IPS-20b (cell line): ENCODE measurements around the gene ADGRL1.
"Not testable (repeated sequence)": the region's sequence is repeated elsewhere in the genome, so short reads cannot be mapped to it uniquely, and the experiment has no call there.

Experiments
- H3K27ac ChIP-seq: one replicate; pipeline ENCODE4 v1.5.1; 2013; ENCODE audit warnings: low read length
- H3K27me3 ChIP-seq: 2 replicates; pipeline ENCODE4 v1.6.1; 2013; ENCODE audit warnings: mild to moderate bottlenecking, low read length, inconsistent platforms; ENCODE audit not compliant: insufficient read depth
- H3K36me3 ChIP-seq: 2 replicates; pipeline ENCODE4 v1.6.1; 2013; ENCODE audit warnings: low read depth, mild to moderate bottlenecking, inconsistent platforms, low read length, moderate library complexity; ENCODE audit not compliant: insufficient read depth
- H3K4me1 ChIP-seq: 2 replicates; pipeline ENCODE4 v1.6.1; 2013; ENCODE audit warnings: mild to moderate bottlenecking, control low read depth, inconsistent platforms, low read length, moderate library complexity; ENCODE audit not compliant: insufficient read depth
- H3K4me3 ChIP-seq: 2 replicates; pipeline ENCODE4 v1.5.1; 2013; ENCODE audit warnings: mild to moderate bottlenecking, low read length, inconsistent platforms
- H3K9ac ChIP-seq: 2 replicates; pipeline ENCODE4 v1.6.1; 2013; ENCODE audit warnings: low read depth, mild to moderate bottlenecking, inconsistent platforms, low read length, moderate library complexity
- H3K9me3 ChIP-seq: 2 replicates; pipeline ENCODE4 v1.6.1; 2013; ENCODE audit warnings: mild to moderate bottlenecking, low read depth, low read length, inconsistent platforms; ENCODE audit not compliant: insufficient read depth

The ADGRL1 gene

GRCh38 chr19:14150770-14151661 is 55.0 kb downstream of the ADGRL1 start:
- Histone ChIP-seq H3K9ac (no peak overlapping the region), H3K4me3 (no peak overlapping the region), H3K27me3 (no peaks in the 10 kb centered on the region), H3K4me1 (peaks cover 4% of the 10 kb centered on the region; the same call in 1 of the 2 replicates), H3K9me3 (no peaks in the 10 kb centered on the region), H3K27ac (no peak overlapping the region), H3K36me3 (peaks cover 43% of the 10 kb centered on the region)

- H3K4me3 ChIP-seq: no peak overlapping the region
- peaks cover 37% of the 10 kb centered on the region for H3K36me3 ChIP-seq
- H3K27me3 ChIP-seq: no peaks in the 10 kb centered on the region
- H3K9me3 ChIP-seq: no peaks in the 10 kb centered on the region
- H3K9ac ChIP-seq: no peak overlapping the region
- no peak overlapping the region for H3K27ac ChIP-seq
- H3K4me1 ChIP-seq: peaks cover 4% of the 10 kb centered on the region; the same call in 1 of the 2 replicates
Measured at GRCh38 chr19:14150041-14150769, 55.8 kb downstream of the ADGRL1 start.

GRCh38 chr19:14149509-14149994 is 56.4 kb downstream of the ADGRL1 start:
- H3K9ac ChIP-seq: no peak overlapping the region
- H3K9me3 ChIP-seq: no peaks in the 10 kb centered on the region
- H3K36me3 ChIP-seq: peaks cover 31% of the 10 kb centered on the region
- no peak overlapping the region for H3K4me3 ChIP-seq
- H3K27ac ChIP-seq: no peak overlapping the region
- peaks cover 4% of the 10 kb centered on the region; the same call in 1 of the 2 replicates for H3K4me1 ChIP-seq
- no peaks in the 10 kb centered on the region for H3K27me3 ChIP-seq

- 0 out of 2 replicates have a peak overlapping the region, but pooled peaks have one; percentile 15 for H3K9ac ChIP-seq
- H3K4me3 ChIP-seq: no peak overlapping the region; the same call in 1 of the 2 replicates
- no peaks in the 10 kb centered on the region for H3K9me3 ChIP-seq
- H3K4me1 ChIP-seq: peaks cover 4% of the 10 kb centered on the region; the same call in 1 of the 2 replicates
- H3K36me3 ChIP-seq: peaks cover 25% of the 10 kb centered on the region
- no peak overlapping the region for H3K27ac ChIP-seq
- H3K27me3 ChIP-seq: no peaks in the 10 kb centered on the region
Measured at GRCh38 chr19:14148751-14149410, 57.1 kb downstream of the ADGRL1 start.

- H3K9me3 ChIP-seq: no peaks in the 10 kb centered on the region
- 0 out of 2 replicates have a peak overlapping the region, but pooled peaks have one; percentile 15 for H3K9ac ChIP-seq
- no peak overlapping the region; the same call in 1 of the 2 replicates for H3K4me3 ChIP-seq
- no peaks in the 10 kb centered on the region for H3K27me3 ChIP-seq
- H3K27ac ChIP-seq: no peak overlapping the region
- peaks cover 4% of the 10 kb centered on the region; the same call in 1 of the 2 replicates for H3K4me1 ChIP-seq
- peaks cover 22% of the 10 kb centered on the region for H3K36me3 ChIP-seq
Measured at GRCh38 chr19:14147797-14148605, 58.0 kb downstream of the ADGRL1 start.

- H3K9me3 ChIP-seq: no peaks in the 10 kb centered on the region
- no peak overlapping the region for H3K9ac ChIP-seq
- H3K27ac ChIP-seq: no peak overlapping the region
- no peaks in the 10 kb centered on the region for H3K27me3 ChIP-seq
- peaks cover 10% of the 10 kb centered on the region; the same call in 1 of the 2 replicates for H3K36me3 ChIP-seq
- H3K4me3 ChIP-seq: no peak overlapping the region
- H3K4me1 ChIP-seq: peaks cover 4% of the 10 kb centered on the region; the same call in 1 of the 2 replicates
Measured at GRCh38 chr19:14146789-14147216, 59.2 kb downstream of the ADGRL1 start.

GRCh38 chr19:14146169-14146568 is 59.8 kb downstream of the ADGRL1 start:
- H3K27ac ChIP-seq, H3K9me3 ChIP-seq, H3K9ac ChIP-seq, H3K4me1 ChIP-seq, H3K4me3 ChIP-seq, H3K27me3 ChIP-seq, H3K36me3 ChIP-seq: not testable (repeated sequence)

- H3K4me3 ChIP-seq: no peak overlapping the region
- H3K27ac ChIP-seq: no peak overlapping the region
- H3K9ac ChIP-seq: no peak overlapping the region
- no peaks in the 10 kb centered on the region for H3K9me3 ChIP-seq
- H3K4me1 ChIP-seq: peaks cover 4% of the 10 kb centered on the region; the same call in 1 of the 2 replicates
- 0 out of 2 replicates have a peak, but pooled peaks cover 1% of the 10 kb centered on the region for H3K36me3 ChIP-seq
- no peaks in the 10 kb centered on the region for H3K27me3 ChIP-seq
Measured at GRCh38 chr19:14145381-14145780, 60.6 kb downstream of the ADGRL1 start.

GRCh38 chr19:14142262-14143190 is 63.4 kb downstream of the ADGRL1 start:
- no peak overlapping the region for H3K4me3 ChIP-seq
- H3K4me1 ChIP-seq: no peaks in the 10 kb centered on the region; the same call in 1 of the 2 replicates
- H3K27ac ChIP-seq: no peak overlapping the region
- H3K9me3 ChIP-seq: no peaks in the 10 kb centered on the region
- H3K9ac ChIP-seq: no peak overlapping the region
- H3K27me3 ChIP-seq: no peaks in the 10 kb centered on the region
- H3K36me3 ChIP-seq: no peaks in the 10 kb centered on the region

- H3K4me3 ChIP-seq: no peak overlapping the region
- no peaks in the 10 kb centered on the region; the same call in 1 of the 2 replicates for H3K4me1 ChIP-seq
- no peaks in the 10 kb centered on the region for H3K27me3 ChIP-seq
- no peak overlapping the region for H3K9ac ChIP-seq
- H3K36me3 ChIP-seq: no peaks in the 10 kb centered on the region
- H3K27ac ChIP-seq: no peak overlapping the region
- no peaks in the 10 kb centered on the region for H3K9me3 ChIP-seq
Measured at GRCh38 chr19:14141041-14141440, 64.9 kb downstream of the ADGRL1 start.
